ENCODE data around the gene STK4. TPM values are rescaled to one million over a fixed set of nuclear protein-coding genes. Genes with fewer than 3 reads are reported as not detected.
A peak's percentile ranks its signal among the peaks of the same experiment; 100 is the strongest.

Gene STK4
- total RNA-seq, 1 donor, result 35.8 TPM

DNA sequence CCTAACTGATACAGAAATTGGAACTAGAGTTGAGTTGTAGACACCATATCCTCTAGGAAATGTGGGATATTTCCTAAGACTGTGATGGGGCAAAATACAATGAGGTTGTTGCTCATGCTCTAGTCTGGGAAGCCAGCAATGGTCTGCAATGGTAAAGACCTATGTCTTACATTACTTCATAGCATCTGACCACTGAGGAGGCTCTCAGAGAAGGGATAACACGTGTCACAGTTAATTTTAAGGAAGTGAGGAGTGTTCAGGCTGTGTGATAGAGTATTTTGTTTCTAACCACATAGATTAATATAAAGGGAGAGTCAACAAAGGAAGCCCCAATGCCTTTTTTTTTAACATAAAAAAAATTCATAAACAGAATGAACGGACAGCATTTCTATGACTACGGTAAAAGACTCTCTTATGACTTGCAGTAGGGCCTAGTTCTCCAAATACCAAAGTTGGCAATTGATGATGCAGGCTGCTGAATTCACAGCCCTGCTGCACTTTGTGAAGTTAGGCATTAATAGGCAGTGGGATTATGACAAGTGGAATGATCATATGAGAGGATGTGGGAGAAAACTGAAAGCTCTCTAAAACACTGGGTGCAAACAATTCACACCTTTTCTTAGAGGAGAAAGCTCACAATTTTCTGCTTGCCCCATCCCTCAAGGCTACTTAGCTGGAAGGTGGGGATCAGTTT, 120.9 kb downstream of the STK4 start:
- no peak overlapping the region for H3K4me3 ChIP-seq (ENCODE audit: low read depth, low read length)
- DNase-seq (ENCODE audit: low read depth), result no peak
- TF ChIP-seq, protein P1, sequence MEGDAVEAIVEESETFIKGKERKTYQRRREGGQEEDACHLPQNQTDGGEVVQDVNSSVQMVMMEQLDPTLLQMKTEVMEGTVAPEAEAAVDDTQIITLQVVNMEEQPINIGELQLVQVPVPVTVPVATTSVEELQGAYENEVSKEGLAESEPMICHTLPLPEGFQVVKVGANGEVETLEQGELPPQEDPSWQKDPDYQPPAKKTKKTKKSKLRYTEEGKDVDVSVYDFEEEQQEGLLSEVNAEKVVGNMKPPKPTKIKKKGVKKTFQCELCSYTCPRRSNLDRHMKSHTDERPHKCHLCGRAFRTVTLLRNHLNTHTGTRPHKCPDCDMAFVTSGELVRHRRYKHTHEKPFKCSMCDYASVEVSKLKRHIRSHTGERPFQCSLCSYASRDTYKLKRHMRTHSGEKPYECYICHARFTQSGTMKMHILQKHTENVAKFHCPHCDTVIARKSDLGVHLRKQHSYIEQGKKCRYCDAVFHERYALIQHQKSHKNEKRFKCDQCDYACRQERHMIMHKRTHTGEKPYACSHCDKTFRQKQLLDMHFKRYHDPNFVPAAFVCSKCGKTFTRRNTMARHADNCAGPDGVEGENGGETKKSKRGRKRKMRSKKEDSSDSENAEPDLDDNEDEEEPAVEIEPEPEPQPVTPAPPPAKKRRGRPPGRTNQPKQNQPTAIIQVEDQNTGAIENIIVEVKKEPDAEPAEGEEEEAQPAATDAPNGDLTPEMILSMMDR (IDR thresholded peaks at IDR 0.05; ENCODE audit: insufficient read depth, low read depth, low read length), result no peak

DNA sequence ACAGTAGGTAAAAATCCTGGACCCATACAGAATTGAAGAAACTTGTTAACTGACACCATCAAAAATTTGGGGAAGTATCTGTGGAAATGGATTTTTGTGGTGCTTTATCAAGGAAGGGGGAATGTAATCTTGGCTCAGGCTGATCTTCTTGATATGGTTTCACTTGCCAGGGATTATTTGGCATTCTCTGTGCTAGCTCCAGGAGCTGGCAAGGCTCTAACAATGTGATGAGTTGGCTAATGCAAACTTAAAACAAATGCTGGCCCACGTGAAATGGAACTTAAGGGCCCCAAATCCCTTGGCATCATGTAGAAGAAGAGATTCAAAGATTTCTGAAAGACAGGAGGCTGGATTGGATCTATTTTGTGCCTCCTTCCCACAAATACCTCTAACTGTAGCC, 121.5 kb downstream of the STK4 start:
- H3K4me3 ChIP-seq (ENCODE audit: low read depth, low read length), result no peak overlapping the region
- DNase-seq (ENCODE audit: low read depth), result no peak
- TF ChIP-seq, protein P1 (IDR thresholded peaks at IDR 0.05; ENCODE audit: insufficient read depth, low read depth, low read length), result no peak

DNA sequence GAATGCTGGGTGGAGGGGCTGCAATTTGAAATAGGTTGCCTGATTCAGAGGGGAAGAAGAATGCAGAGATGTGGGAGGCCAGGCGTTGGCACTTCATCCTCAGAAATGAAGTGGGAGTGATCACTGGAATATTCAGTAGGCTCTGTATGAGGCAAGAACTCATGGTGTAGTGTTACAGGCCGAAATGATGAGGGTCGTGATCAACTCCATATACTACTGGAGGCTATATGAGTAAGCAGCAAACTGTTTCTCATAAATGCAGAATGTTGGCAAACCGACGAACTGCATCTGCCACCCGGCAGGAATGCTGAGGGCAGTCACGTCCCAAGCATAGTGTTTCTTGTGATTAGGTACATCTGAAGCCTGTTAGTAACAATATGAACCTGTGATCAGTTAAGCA, 121.9 kb downstream of the STK4 start:
- DNase-seq (ENCODE audit: low read depth), result peak; percentile 38
- H3K4me3 ChIP-seq (ENCODE audit: low read depth, low read length), result no peak overlapping the region
- TF ChIP-seq, protein P1 (IDR thresholded peaks at IDR 0.05; ENCODE audit: insufficient read depth, low read depth, low read length), result no peak

DNA sequence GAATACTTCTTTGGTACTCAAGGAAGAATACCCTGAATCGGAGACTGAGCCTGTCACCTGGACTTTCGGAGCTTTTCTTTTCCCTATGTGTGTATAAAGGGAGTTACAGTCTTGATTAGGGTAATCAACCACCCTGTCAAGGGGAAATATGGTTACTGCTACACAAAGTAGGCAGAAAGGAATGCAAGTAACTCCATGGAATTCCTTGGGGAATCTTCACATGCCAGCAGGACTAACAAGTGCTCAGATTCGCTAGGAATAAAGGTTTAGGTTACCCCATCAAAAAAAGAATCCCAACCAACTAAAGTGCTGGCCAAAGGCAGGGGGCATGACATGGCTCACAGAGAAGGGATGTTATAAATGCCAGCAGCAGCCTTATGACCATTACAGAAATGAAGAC, 124.2 kb downstream of the STK4 start:
- TF ChIP-seq, protein P1 (IDR thresholded peaks at IDR 0.05; ENCODE audit: insufficient read depth, low read depth, low read length), result no peak
- DNase-seq (ENCODE audit: low read depth), result no peak
- H3K4me3 ChIP-seq (ENCODE audit: low read depth, low read length), result no peak overlapping the region

DNA sequence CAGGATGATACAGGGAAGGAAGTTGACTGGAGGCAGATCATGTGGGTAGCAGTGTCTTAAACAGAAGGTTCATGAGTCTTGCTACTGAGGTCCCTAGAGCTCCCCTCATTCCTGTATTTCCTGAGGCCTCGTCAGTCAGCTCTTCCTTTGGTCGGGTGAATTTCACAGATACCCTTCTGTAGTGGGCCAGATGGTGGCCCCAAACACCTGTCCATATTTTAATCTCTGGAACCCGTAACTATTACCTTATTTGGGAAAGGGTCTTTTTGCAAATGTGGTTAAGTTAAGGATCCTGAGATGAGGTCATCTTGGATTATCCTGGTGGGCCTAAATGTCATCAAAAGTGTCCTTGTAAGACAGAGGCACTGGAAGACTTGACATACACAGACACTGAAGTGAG, 125.1 kb downstream of the STK4 start:
- TF ChIP-seq, protein P1 (IDR thresholded peaks at IDR 0.05; ENCODE audit: insufficient read depth, low read depth, low read length), result no peak
- H3K4me3 ChIP-seq (ENCODE audit: low read depth, low read length), result no peak overlapping the region
- no peak for DNase-seq (ENCODE audit: low read depth)

DNA sequence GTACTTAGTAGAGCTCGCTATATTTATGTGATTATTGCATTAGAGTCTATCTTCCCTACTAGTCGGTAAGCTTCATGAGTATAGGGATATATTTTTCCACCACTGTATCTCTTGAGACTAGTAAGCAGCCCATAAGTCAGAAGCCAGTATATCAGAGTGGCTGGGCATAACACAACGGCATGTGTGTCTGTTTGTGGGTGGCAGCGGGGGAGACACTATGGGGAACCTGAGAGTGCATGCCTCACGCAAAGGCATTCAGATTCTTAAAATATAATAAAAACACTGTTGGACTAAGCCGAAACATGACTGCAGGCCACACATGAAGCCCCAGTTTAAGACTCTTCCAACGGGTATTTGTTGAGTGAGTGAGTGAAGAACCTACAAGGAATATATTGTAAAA, 126.6 kb downstream of the STK4 start:
- DNase-seq (ENCODE audit: low read depth), result no peak
- TF ChIP-seq, protein P1 (IDR thresholded peaks at IDR 0.05; ENCODE audit: insufficient read depth, low read depth, low read length), result no peak
- no peak overlapping the region for H3K4me3 ChIP-seq (ENCODE audit: low read depth, low read length)

DNA sequence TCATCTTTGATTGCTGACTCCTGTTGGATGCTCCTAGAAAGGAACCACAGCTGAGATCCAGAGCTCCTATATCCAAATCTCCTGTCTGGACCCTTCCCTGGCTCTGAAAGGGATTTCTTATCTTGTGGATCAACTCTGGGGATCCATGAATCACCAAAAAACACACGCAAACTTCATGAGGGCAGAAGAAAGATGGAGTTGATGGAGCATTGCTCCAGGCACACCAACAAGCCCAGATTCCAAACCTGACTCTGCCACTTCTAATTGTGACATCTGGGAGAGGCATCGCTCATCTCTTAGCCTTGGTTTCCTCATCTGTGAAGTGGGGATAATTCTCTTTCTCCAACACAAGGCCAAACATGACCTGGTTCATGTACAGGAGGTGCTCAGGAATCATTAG, 127.9 kb downstream of the STK4 start:
- DNase-seq (ENCODE audit: low read depth), result no peak
- no peak overlapping the region for H3K4me3 ChIP-seq (ENCODE audit: low read depth, low read length)
- TF ChIP-seq, protein P1 (IDR thresholded peaks at IDR 0.05; ENCODE audit: insufficient read depth, low read depth, low read length), result no peak
